Thyroid gland (tissue), 4 donors: Measurements from ENCODE around the gene SLC5A8.

Experiments
- CTCF ChIP-seq, 6 experiments: fragments of 200-600 bp in 3 of 6; fragments of 450-650 bp in 3 of 6; sonication (generic) in 3 of 6; IDR thresholded peaks; one replicate each; pipeline ENCODE4 v1.5.1; 2016 to 2019; ENCODE audit warnings: antibody characterized with exemption in 6 of 6, mild to moderate bottlenecking in 2 of 6, inconsistent platforms in 1 of 6, moderate library complexity in 1 of 6
- POLR2A ChIP-seq, 2 donors: fragments of 450-650 bp; IDR thresholded peaks; one replicate each; pipeline ENCODE4 v1.6.1; 2017; ENCODE audit warnings: antibody characterized with exemption in 2 of 2, mild to moderate bottlenecking in 2 of 2, moderate library complexity in 1 of 2

- TF ChIP-seq CTCF (IDR thresholded peaks at IDR 0.05) (no peak), POLR2A (IDR thresholded peaks at IDR 0.05) (no peak)
These were observed 47.3 kb upstream of the SLC5A8 start for GRCh38 chr12:101257357-101257756.
